Sigmoid colon (tissue), 4 donors: Measurements from ENCODE around the gene MOB3B.

Experiments used
- POLR2AphosphoS5 ChIP-seq, 4 donors: sonication (generic); formaldehyde crosslinking; IDR thresholded peaks; one replicate each; pipeline ENCODE4 v1.6.1; 2017; ENCODE audit warnings: antibody characterized with exemption in 4 of 4
- TF ChIP-seq, protein P1 (sequence below), 4 experiments: fragments of 450-650 bp in 3 of 4; fragments of 200-600 bp in 1 of 4; IDR thresholded peaks; one replicate each; pipeline ENCODE4 v1.5.1; 2016 to 2019; ENCODE audit warnings: antibody characterized with exemption in 4 of 4, mild to moderate bottlenecking in 3 of 4, moderate library complexity in 2 of 4

DNA sequence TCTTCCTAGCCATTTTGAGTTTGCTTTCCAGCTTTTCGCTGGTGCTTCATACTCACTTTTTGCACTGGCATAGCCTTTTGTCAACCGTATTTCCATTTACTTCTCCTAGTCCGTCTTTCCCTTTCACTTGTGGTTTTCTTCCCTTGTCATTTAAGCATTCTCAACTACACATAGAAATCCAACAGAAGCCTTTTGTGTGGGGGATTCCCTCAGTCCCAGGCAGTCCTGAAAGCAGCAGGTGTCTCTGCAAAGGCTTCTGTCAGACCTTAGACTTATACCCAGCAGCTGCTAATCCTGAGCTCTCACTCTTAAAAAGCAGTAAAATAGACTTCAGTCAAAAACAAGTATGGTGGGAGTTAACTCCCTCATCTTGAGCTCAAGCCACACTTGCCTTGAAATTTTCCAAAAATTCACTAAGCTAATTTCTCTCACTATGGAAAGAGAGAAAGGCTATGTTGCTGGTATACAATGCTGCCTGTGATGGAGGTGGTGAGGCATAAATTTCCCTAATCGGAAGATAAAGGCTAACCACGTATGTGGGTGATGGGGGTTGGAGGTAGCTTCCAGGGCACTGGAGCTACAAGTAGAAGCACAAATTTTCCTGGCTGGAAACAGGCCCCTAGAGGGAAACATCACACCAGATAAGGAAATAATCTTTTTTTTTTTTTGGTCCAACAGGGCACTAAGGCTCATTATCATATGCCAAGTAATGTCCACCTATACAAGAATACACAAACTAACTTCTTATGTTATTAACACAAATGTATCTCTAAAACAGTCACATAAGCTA lies 40.3 kb downstream of the MOB3B start:
- TF ChIP-seq, protein P1, sequence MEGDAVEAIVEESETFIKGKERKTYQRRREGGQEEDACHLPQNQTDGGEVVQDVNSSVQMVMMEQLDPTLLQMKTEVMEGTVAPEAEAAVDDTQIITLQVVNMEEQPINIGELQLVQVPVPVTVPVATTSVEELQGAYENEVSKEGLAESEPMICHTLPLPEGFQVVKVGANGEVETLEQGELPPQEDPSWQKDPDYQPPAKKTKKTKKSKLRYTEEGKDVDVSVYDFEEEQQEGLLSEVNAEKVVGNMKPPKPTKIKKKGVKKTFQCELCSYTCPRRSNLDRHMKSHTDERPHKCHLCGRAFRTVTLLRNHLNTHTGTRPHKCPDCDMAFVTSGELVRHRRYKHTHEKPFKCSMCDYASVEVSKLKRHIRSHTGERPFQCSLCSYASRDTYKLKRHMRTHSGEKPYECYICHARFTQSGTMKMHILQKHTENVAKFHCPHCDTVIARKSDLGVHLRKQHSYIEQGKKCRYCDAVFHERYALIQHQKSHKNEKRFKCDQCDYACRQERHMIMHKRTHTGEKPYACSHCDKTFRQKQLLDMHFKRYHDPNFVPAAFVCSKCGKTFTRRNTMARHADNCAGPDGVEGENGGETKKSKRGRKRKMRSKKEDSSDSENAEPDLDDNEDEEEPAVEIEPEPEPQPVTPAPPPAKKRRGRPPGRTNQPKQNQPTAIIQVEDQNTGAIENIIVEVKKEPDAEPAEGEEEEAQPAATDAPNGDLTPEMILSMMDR (IDR thresholded peaks at IDR 0.05), result no peak
- no peak for TF ChIP-seq POLR2AphosphoS5 (IDR thresholded peaks at IDR 0.05)
